ENCODE data around the gene INSC.

GRCh38 chr11:15146271-15147003 is 31.7 kb downstream of the INSC start:
- TF ChIP-seq CTCF (IDR thresholded peaks at IDR 0.05 in 4 of 5, conservative IDR thresholded peaks at IDR 0.05 in 1 of 5) (no peak), POLR2A (IDR thresholded peaks at IDR 0.05) (no peak)
